Nephron progenitor cell (in vitro differentiated cells): Measurements from ENCODE around the gene TRIO.

Source experiments
- DNase-seq: peaks from one replicate; pipeline ENCODE4 v3.0.0; 2021
- H3K27ac Mint-ChIP-seq: 2 replicates; pipeline ENCODE4 v1.8.0; 2021; ENCODE audit warnings: mild to moderate bottlenecking, moderate library complexity, mixed read lengths
- H3K27me3 Mint-ChIP-seq: 2 replicates; pipeline ENCODE4 v1.8.0; 2021; ENCODE audit warnings: mild to moderate bottlenecking, low read depth, mixed read lengths; ENCODE audit not compliant: poor library complexity
- H3K36me3 Mint-ChIP-seq: 2 replicates; pipeline ENCODE4 v1.8.0; 2021; ENCODE audit warnings: low read depth, mixed read lengths
- H3K4me1 Mint-ChIP-seq: 2 replicates; pipeline ENCODE4 v1.8.0; 2021; ENCODE audit warnings: mixed read lengths
- H3K4me3 Mint-ChIP-seq: 2 replicates; pipeline ENCODE4 v1.8.0; 2021; ENCODE audit warnings: mild to moderate bottlenecking, moderate library complexity, mixed read lengths
- H3K9me3 Mint-ChIP-seq: 2 replicates; pipeline ENCODE4 v1.8.0; 2021; ENCODE audit warnings: mild to moderate bottlenecking, moderate library complexity, mixed read lengths
- CTCF ChIP-seq: fragments of 200-600 bp; sonication (generic); IDR thresholded peaks from 2 replicates; pipeline ENCODE4 v1.5.0; 2021; ENCODE audit warnings: antibody characterized with exemption

The TRIO gene

GRCh38 chr5:14250748-14251701, 107.9 kb downstream of the TRIO start:
- H3K36me3 Mint-ChIP-seq = peaks cover 38% of the 10 kb centered on the region
- TF ChIP-seq CTCF = no peak
- no peak overlapping the region for H3K4me3 Mint-ChIP-seq
- H3K4me1 Mint-ChIP-seq = peaks cover 53% of the 10 kb centered on the region
- H3K27me3 Mint-ChIP-seq = no peaks in the 10 kb centered on the region
- peak overlapping the region; percentile 64 for H3K27ac Mint-ChIP-seq
- DNase-seq = no peak
- H3K9me3 Mint-ChIP-seq = peaks cover 13% of the 10 kb centered on the region

- Mint-ChIP-seq H3K27ac (no peak overlapping the region), H3K4me1 (peaks cover 53% of the 10 kb centered on the region)
These were observed 108.6 kb downstream of the TRIO start for GRCh38 chr5:14251733-14252132.

GRCh38 chr5:14252793-14253192, 109.7 kb downstream of the TRIO start:
- Mint-ChIP-seq H3K27me3 (no peaks in the 10 kb centered on the region), H3K4me3 (no peak overlapping the region), H3K4me1 (peaks cover 54% of the 10 kb centered on the region), H3K36me3 (peaks cover 41% of the 10 kb centered on the region), H3K27ac (peak overlapping the region; percentile 79), H3K9me3 (peaks cover 15% of the 10 kb centered on the region)
- no peak for TF ChIP-seq CTCF
- DNase-seq = no peak

More at GRCh38 chr5:14251733-14252132, 108.6 kb downstream of the TRIO start:
- Mint-ChIP-seq H3K9me3 (peaks cover 15% of the 10 kb centered on the region), H3K27me3 (no peaks in the 10 kb centered on the region), H3K4me3 (no peak overlapping the region), H3K36me3 (peaks cover 41% of the 10 kb centered on the region)
- DNase-seq = no peak
- no peak for TF ChIP-seq CTCF

GRCh38 chr5:14254686-14255085, 111.5 kb downstream of the TRIO start:
- peaks cover 60% of the 10 kb centered on the region for H3K4me1 Mint-ChIP-seq
- no peak overlapping the region for H3K27ac Mint-ChIP-seq
- H3K4me3 Mint-ChIP-seq = no peak overlapping the region
- TF ChIP-seq CTCF = no peak
- no peak for DNase-seq
- H3K36me3 Mint-ChIP-seq = peaks cover 41% of the 10 kb centered on the region
- peaks cover 15% of the 10 kb centered on the region for H3K9me3 Mint-ChIP-seq
- no peaks in the 10 kb centered on the region for H3K27me3 Mint-ChIP-seq

DNA sequence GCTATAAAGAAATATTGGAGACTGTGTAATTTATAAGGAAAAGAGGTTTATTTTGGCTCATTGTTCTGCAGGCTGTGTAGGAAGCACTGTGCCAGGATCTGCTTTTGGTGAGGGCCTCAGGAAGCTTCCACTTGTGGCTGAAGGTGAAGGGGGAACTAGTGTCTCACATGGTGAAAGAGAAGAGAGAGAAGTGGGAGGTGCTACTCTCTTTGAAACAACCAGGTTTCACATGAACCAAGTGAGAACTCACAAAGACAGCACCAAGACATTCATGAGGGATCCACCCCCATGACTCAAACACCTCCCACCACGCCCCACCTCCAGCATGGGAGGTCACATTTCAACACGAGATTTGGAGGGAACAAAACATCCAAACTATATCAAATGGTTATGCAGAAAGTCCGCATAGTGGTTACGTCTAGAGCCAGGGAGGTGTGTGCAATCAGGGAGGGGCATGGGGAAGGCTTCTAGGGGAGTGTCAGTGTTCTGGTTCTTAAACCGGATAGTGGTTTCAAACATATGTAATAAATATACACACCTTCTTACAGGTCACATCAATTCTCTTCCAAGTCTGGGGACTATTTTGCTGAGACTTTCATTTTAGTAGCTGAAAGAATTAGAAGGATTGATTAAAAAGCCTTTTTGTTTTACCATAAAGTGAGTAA, 113.0 kb downstream of the TRIO start:
- no peak overlapping the region for H3K27ac Mint-ChIP-seq
- H3K9me3 Mint-ChIP-seq = peaks cover 15% of the 10 kb centered on the region
- peaks cover 41% of the 10 kb centered on the region for H3K36me3 Mint-ChIP-seq
- no peak overlapping the region for H3K4me3 Mint-ChIP-seq
- H3K27me3 Mint-ChIP-seq = no peaks in the 10 kb centered on the region
- H3K4me1 Mint-ChIP-seq = peaks cover 57% of the 10 kb centered on the region
- TF ChIP-seq CTCF = no peak
- DNase-seq = no peak
